CD8-positive, alpha-beta memory T cell (primary cell): ENCODE results near the gene GSE1. TPM values are rescaled to one million over a fixed set of nuclear protein-coding genes. Genes with fewer than 3 reads are reported as not detected.

Source experiments
- CTCF ChIA-PET: fragments of 350-600 bp; sonication (Branson Sonifier 250); formaldehyde crosslinking; loops from one replicate; lab custom pipeline; 2021; ENCODE audit warnings: antibody characterized with exemption; lab: Charles Lee
- POLR2A ChIA-PET: fragments of 350-600 bp; sonication (Branson Sonifier 250); formaldehyde crosslinking; loops from one replicate; lab custom pipeline; 2021; ENCODE audit warnings: antibody characterized with exemption; lab: Charles Lee
- DNase-seq, 5 donors: peaks; one replicate each; pipeline versions ENCODE4 v3.0.0 to v3.0.0-alpha.2; 2020 to 2022; ENCODE audit warnings: mixed read lengths in 1 of 5
- H3K27ac ChIP-seq: one replicate; pipeline ENCODE4 v1.7.0; 2013; ENCODE audit warnings: low read depth, mild to moderate bottlenecking, low read length, moderate library complexity
- H3K27me3 ChIP-seq: 2 replicates; pipeline ENCODE4 v1.7.0; 2013; ENCODE audit warnings: low read length, mild to moderate bottlenecking; ENCODE audit not compliant: insufficient read depth, poor library complexity, severe bottlenecking
- H3K36me3 ChIP-seq: 2 replicates; pipeline ENCODE4 v1.7.0; 2013; ENCODE audit warnings: mild to moderate bottlenecking, low read length, moderate library complexity; ENCODE audit not compliant: insufficient read depth
- H3K4me1 ChIP-seq: 2 replicates; pipeline ENCODE4 v1.7.0; 2013; ENCODE audit warnings: mild to moderate bottlenecking, low read length, moderate library complexity; ENCODE audit not compliant: insufficient read depth
- H3K4me3 ChIP-seq: 2 replicates; pipeline ENCODE4 v1.7.0; 2013; ENCODE audit warnings: mild to moderate bottlenecking, low read length
- H3K9me3 ChIP-seq: 2 replicates; pipeline ENCODE4 v1.7.0; 2013; ENCODE audit warnings: mild to moderate bottlenecking, low read length
- H3K27ac Mint-ChIP-seq, 8 donors: one replicate each; pipeline ENCODE4 v1.8.0; 2020 to 2021; ENCODE audit warnings: mixed read lengths in 8 of 8, mild to moderate bottlenecking in 6 of 8, inconsistent platforms in 3 of 8, moderate library complexity in 3 of 8
- H3K27me3 Mint-ChIP-seq, 2 donors: one replicate each; pipeline ENCODE4 v1.8.0; 2020 to 2021; ENCODE audit warnings: mixed read lengths in 2 of 2, mild to moderate bottlenecking in 1 of 2, moderate library complexity in 1 of 2
- H3K36me3 Mint-ChIP-seq, 3 donors: one replicate each; pipeline ENCODE4 v1.8.0; 2020 to 2021; ENCODE audit warnings: mixed read lengths in 3 of 3, inconsistent platforms in 1 of 3, mild to moderate bottlenecking in 1 of 3
- H3K4me1 Mint-ChIP-seq, 3 donors: one replicate each; pipeline ENCODE4 v1.8.0; 2020 to 2021; ENCODE audit warnings: mixed read lengths in 3 of 3, inconsistent platforms in 1 of 3, mild to moderate bottlenecking in 1 of 3
- H3K4me3 Mint-ChIP-seq, 7 donors: one replicate each; pipeline ENCODE4 v1.8.0; 2020 to 2021; ENCODE audit warnings: mixed read lengths in 7 of 7, mild to moderate bottlenecking in 6 of 7, moderate library complexity in 4 of 7, inconsistent platforms in 2 of 7
- H3K9me3 Mint-ChIP-seq, 5 donors: one replicate each; pipeline ENCODE4 v1.8.0; 2020 to 2022; ENCODE audit warnings: mixed read lengths in 5 of 5, mild to moderate bottlenecking in 3 of 5, moderate library complexity in 2 of 5, inconsistent platforms in 1 of 5
- polyA plus RNA-seq: library from polyadenylated mRNA; unstranded; fragments of 300-500 nt; fragmentation: Illumina TruSeq; gene quantifications from one replicate; pipeline ENCODE4 v1.2.3, GENCODE V29; 2021
- total RNA-seq, 2 experiments: library from RNA; stranded (reverse); gene quantifications; one replicate each; pipeline ENCODE4 v1.2.3, GENCODE V29; 2021

Gene GSE1
- total and polyA plus RNA-seq, 3 experiments from 2014 or later: 5.5 to 28.5 (median 27.8) TPM

GRCh38 chr16:85640585-85640984, 27.5 kb downstream of the GSE1 start:
- H3K27me3 Mint-ChIP-seq: peaks cover 0 to 1% of the 10 kb centered on the region in 2 donors
- no peak overlapping the region for H3K27ac ChIP-seq
- H3K9me3 ChIP-seq: no peaks in the 10 kb centered on the region
- H3K4me3 Mint-ChIP-seq: no peak overlapping the region
- H3K36me3 Mint-ChIP-seq: peaks cover 0 to 35% (median 0%) of the 10 kb centered on the region in 3 donors
- no peaks in the 10 kb centered on the region for H3K9me3 Mint-ChIP-seq
- H3K4me1 Mint-ChIP-seq: peaks cover 12 to 43% (median 24%) of the 10 kb centered on the region in 3 donors
- no peaks in the 10 kb centered on the region for H3K4me1 ChIP-seq
- DNase-seq: no peak
- no peaks in the 10 kb centered on the region for H3K27me3 ChIP-seq
- POLR2A ChIA-PET: no interaction called here
- no peaks in the 10 kb centered on the region for H3K36me3 ChIP-seq
- CTCF ChIA-PET: no interaction called here
- peak overlapping the region in 1 of 8 donors; percentile 43 for H3K27ac Mint-ChIP-seq
- no peak overlapping the region for H3K4me3 ChIP-seq

- no peak overlapping the region for H3K4me3 Mint-ChIP-seq
- DNase-seq: no peak
- peaks cover 0 to 37% (median 2%) of the 10 kb centered on the region in 3 donors for H3K36me3 Mint-ChIP-seq
- ChIA-PET CTCF (no interaction called here), POLR2A (no interaction called here)
- H3K4me3 ChIP-seq: no peak overlapping the region
- H3K27ac Mint-ChIP-seq: peak overlapping the region in 1 of 8 donors; percentile 71
- H3K4me1 Mint-ChIP-seq: peaks cover 16 to 49% (median 26%) of the 10 kb centered on the region in 3 donors
- H3K27me3 ChIP-seq: no peaks in the 10 kb centered on the region
- H3K27ac ChIP-seq: no peak overlapping the region
- no peaks in the 10 kb centered on the region for H3K9me3 ChIP-seq
- H3K36me3 ChIP-seq: no peaks in the 10 kb centered on the region
- no peaks in the 10 kb centered on the region for H3K9me3 Mint-ChIP-seq
- no peaks in the 10 kb centered on the region for H3K4me1 ChIP-seq
- peaks cover 0 to 1% of the 10 kb centered on the region in 2 donors for H3K27me3 Mint-ChIP-seq
These were observed 28.2 kb downstream of the GSE1 start for GRCh38 chr16:85641305-85641704.

GRCh38 chr16:85641776-85642176, 28.7 kb downstream of the GSE1 start:
- ChIA-PET CTCF (no interaction called here), POLR2A (no interaction called here)
- Histone ChIP-seq H3K27me3 (no peaks in the 10 kb centered on the region), H3K4me3 (no peak overlapping the region), H3K36me3 (no peaks in the 10 kb centered on the region), H3K4me1 (no peaks in the 10 kb centered on the region), H3K9me3 (no peaks in the 10 kb centered on the region), H3K27ac (no peak overlapping the region)
- Mint-ChIP-seq H3K27me3 (peaks cover 0 to 1% of the 10 kb centered on the region in 2 donors), H3K9me3 (no peaks in the 10 kb centered on the region), H3K4me1 (peaks cover 16 to 49% (median 26%) of the 10 kb centered on the region in 3 donors), H3K36me3 (peaks cover 0 to 36% (median 2%) of the 10 kb centered on the region in 3 donors), H3K27ac (no peak overlapping the region), H3K4me3 (no peak overlapping the region)
- no peak for DNase-seq

- ChIA-PET CTCF (interaction anchor here (1.0 kb wide), 1 partner anchor 27 kb away, joined by 5 read pairs; no protein-coding TSS in a partner anchor), POLR2A (no interaction called here)
- Histone ChIP-seq H3K27me3 (no peaks in the 10 kb centered on the region), H3K36me3 (no peaks in the 10 kb centered on the region), H3K4me3 (no peak overlapping the region), H3K4me1 (no peaks in the 10 kb centered on the region), H3K27ac (no peak overlapping the region), H3K9me3 (no peaks in the 10 kb centered on the region)
- Mint-ChIP-seq H3K27ac (peak overlapping the region in 3 of 8 donors; percentile 9 to 70 (median 15)), H3K36me3 (peaks cover 0 to 32% (median 2%) of the 10 kb centered on the region in 3 donors), H3K9me3 (no peaks in the 10 kb centered on the region), H3K4me3 (no peak overlapping the region), H3K27me3 (peaks cover 0 to 1% of the 10 kb centered on the region in 2 donors), H3K4me1 (peaks cover 16 to 50% (median 23%) of the 10 kb centered on the region in 3 donors)
- DNase-seq: no peak
These were observed 29.7 kb downstream of the GSE1 start for GRCh38 chr16:85642762-85643358.

- H3K27me3 ChIP-seq: no peaks in the 10 kb centered on the region
- no peaks in the 10 kb centered on the region for H3K4me1 ChIP-seq
- CTCF ChIA-PET: interaction anchor here (1.0 kb wide), 1 partner anchor 27 kb away, joined by 5 read pairs; no protein-coding TSS in a partner anchor
- Mint-ChIP-seq H3K9me3 (no peaks in the 10 kb centered on the region), H3K36me3 (peaks cover 0 to 35% (median 2%) of the 10 kb centered on the region in 3 donors), H3K27me3 (peaks cover 0 to 1% of the 10 kb centered on the region in 2 donors), H3K4me1 (peaks cover 16 to 49% (median 19%) of the 10 kb centered on the region in 3 donors), H3K4me3 (no peak overlapping the region), H3K27ac (peak overlapping the region in 1 of 8 donors; percentile 84)
- POLR2A ChIA-PET: no interaction called here
- no peak overlapping the region for H3K27ac ChIP-seq
- no peak for DNase-seq
- H3K9me3 ChIP-seq: no peaks in the 10 kb centered on the region
- no peak overlapping the region for H3K4me3 ChIP-seq
- no peaks in the 10 kb centered on the region for H3K36me3 ChIP-seq
These were observed 30.5 kb downstream of the GSE1 start for GRCh38 chr16:85643631-85644030.

GRCh38 chr16:85644093-85644712, 31.1 kb downstream of the GSE1 start:
- CTCF ChIA-PET: no interaction called here
- Mint-ChIP-seq H3K27ac (peak overlapping the region in 5 of 8 donors; percentile 1 to 84 (median 38)), H3K9me3 (no peaks in the 10 kb centered on the region), H3K4me1 (peaks cover 16 to 51% (median 23%) of the 10 kb centered on the region in 3 donors), H3K4me3 (peak overlapping the region in 1 of 7 donors; percentile 46), H3K36me3 (peaks cover 0 to 39% (median 2%) of the 10 kb centered on the region in 3 donors), H3K27me3 (peaks cover 0 to 1% of the 10 kb centered on the region in 2 donors)
- Histone ChIP-seq H3K27ac (no peak overlapping the region), H3K4me3 (no peak overlapping the region), H3K36me3 (no peaks in the 10 kb centered on the region), H3K9me3 (no peaks in the 10 kb centered on the region), H3K27me3 (no peaks in the 10 kb centered on the region), H3K4me1 (no peaks in the 10 kb centered on the region)
- no peak for DNase-seq
- POLR2A ChIA-PET: no interaction called here

GRCh38 chr16:85645021-85645589, 32.0 kb downstream of the GSE1 start:
- Mint-ChIP-seq H3K36me3 (peaks cover 0 to 43% (median 2%) of the 10 kb centered on the region in 3 donors), H3K4me3 (no peak overlapping the region), H3K4me1 (peaks cover 16 to 49% (median 21%) of the 10 kb centered on the region in 3 donors), H3K9me3 (no peaks in the 10 kb centered on the region), H3K27me3 (peaks cover 0 to 1% of the 10 kb centered on the region in 2 donors), H3K27ac (peak overlapping the region in 3 of 8 donors; percentile 33 to 46 (median 38))
- Histone ChIP-seq H3K9me3 (no peaks in the 10 kb centered on the region), H3K36me3 (no peaks in the 10 kb centered on the region), H3K4me3 (no peak overlapping the region), H3K27me3 (no peaks in the 10 kb centered on the region), H3K27ac (no peak overlapping the region), H3K4me1 (no peaks in the 10 kb centered on the region)
- POLR2A ChIA-PET: no interaction called here
- CTCF ChIA-PET: no interaction called here
- DNase-seq: no peak
